Caki2 (cell line): ENCODE data around the gene PDE6H. TPM values are rescaled to one million over a fixed set of nuclear protein-coding genes. Genes with fewer than 3 reads are reported as not detected.

Experiments
- DNase-seq: peaks from one replicate; pipeline ENCODE4 v3.0.0-alpha.2; 2015; ENCODE audit warnings: low read depth
- in situ Hi-C: cut with HindIII; loops from 2 replicates; pipeline ENCODE4 v1.10.0; 2016; ENCODE audit warnings: low sequenced_read_pairs, low pct_unique_long_range_greater_than_20kb, mixed read lengths
- total RNA-seq: library from RNA; depleted of rRNA; stranded (reverse); fragments of >200 nt; shearing (Covaris generic); gene quantifications from 2 replicates; pipeline ENCODE4 v1.2.3, GENCODE V29; 2014; ENCODE audit warnings: low replicate concordance; rRNA removed

Gene PDE6H
- total RNA-seq, result not detected in 2 replicates

GRCh38 chr12:14972816-14973215 is at the start of gene PDE6H:
TSS of gene PDE6H (plus strand) at chr12:14973042. CDS start at chr12:14978013, 4,971 bp downstream.
- in situ Hi-C loops, result no loop called here
- DNase-seq, result no peak

GRCh38 chr12:14923944-14924343 is 48.9 kb upstream of the PDE6H start:
- DNase-seq, result no peak
- in situ Hi-C loops, result no loop called here

GRCh38 chr12:14924541-14924940 is 48.3 kb upstream of the PDE6H start:
- in situ Hi-C loops, result no loop called here
- DNase-seq, result no peak

- in situ Hi-C loops, result no loop called here
- DNase-seq, result no peak
Observed at GRCh38 chr12:14927267-14927666, 45.6 kb upstream of the PDE6H start.

GRCh38 chr12:14928931-14929330 is 43.9 kb upstream of the PDE6H start:
- in situ Hi-C loops, result no loop called here
- DNase-seq, result no peak

- in situ Hi-C loops, result no loop called here
- DNase-seq, result peak; percentile 46
Observed at GRCh38 chr12:14930299-14930698, 42.5 kb upstream of the PDE6H start.

GRCh38 chr12:14931359-14931758 is 41.5 kb upstream of the PDE6H start:
- in situ Hi-C loops, result no loop called here
- DNase-seq, result no peak

- no peak for DNase-seq
- in situ Hi-C loops, result no loop called here
Observed at GRCh38 chr12:14931791-14932560, 40.9 kb upstream of the PDE6H start.

GRCh38 chr12:14934511-14934910 is 38.3 kb upstream of the PDE6H start:
- in situ Hi-C loops, result no loop called here
- DNase-seq, result no peak

- in situ Hi-C loops, result no loop called here
- DNase-seq, result peak; percentile 22
Observed at GRCh38 chr12:14935031-14935430, 37.8 kb upstream of the PDE6H start.

- no peak for DNase-seq
- in situ Hi-C loops, result no loop called here
Observed at GRCh38 chr12:14936224-14936861, 36.5 kb upstream of the PDE6H start.

GRCh38 chr12:14937014-14937413 is 35.8 kb upstream of the PDE6H start:
- in situ Hi-C loops, result no loop called here
- DNase-seq, result no peak

- no peak for DNase-seq
- in situ Hi-C loops, result no loop called here
Observed at GRCh38 chr12:14937689-14938088, 35.2 kb upstream of the PDE6H start.

- in situ Hi-C loops, result no loop called here
- DNase-seq, result no peak
Observed at GRCh38 chr12:14938301-14938700, 34.5 kb upstream of the PDE6H start, which contains the start of gene ERP27. TSS of gene ERP27 (minus strand) at chr12:14938537. CDS start at chr12:14938508, 29 bp downstream.

- DNase-seq, result no peak
- in situ Hi-C loops, result no loop called here
Observed at GRCh38 chr12:14941369-14941768, 31.5 kb upstream of the PDE6H start.

GRCh38 chr12:14942196-14942931 is 30.5 kb upstream of the PDE6H start:
- in situ Hi-C loops, result no loop called here
- no peak for DNase-seq

- in situ Hi-C loops, result no loop called here
- no peak for DNase-seq
Observed at GRCh38 chr12:14946162-14946561, 26.7 kb upstream of the PDE6H start.

- in situ Hi-C loops, result no loop called here
- DNase-seq, result no peak
Observed at GRCh38 chr12:14946861-14947260, 26.0 kb upstream of the PDE6H start.

GRCh38 chr12:14948672-14949071 is 24.2 kb upstream of the PDE6H start:
- in situ Hi-C loops, result no loop called here
- DNase-seq, result peak; percentile 36
